Vagina (tissue), 2 donors: ENCODE results near the gene EID2B. TPM values are rescaled to one million over a fixed set of nuclear protein-coding genes. Genes with fewer than 3 reads are reported as not detected.

ENCODE experiments used
- DNase-seq, 2 donors: peaks; one replicate each; pipeline ENCODE4 v3.0.0-alpha.2; 2017; ENCODE audit errors: extremely low spot score in 2 of 2
- H3K27ac ChIP-seq: fragments of 200-600 bp; sonication (generic); one replicate; pipeline ENCODE4 v1.5.1; 2019
- H3K27me3 ChIP-seq: fragments of 200-600 bp; sonication (generic); one replicate; pipeline ENCODE4 v1.5.1; 2019
- H3K36me3 ChIP-seq, 2 donors: fragments of 200-600 bp; sonication (generic); one replicate each; pipeline ENCODE4 v1.5.1; 2017 to 2019
- H3K4me1 ChIP-seq: fragments of 200-600 bp; sonication (generic); one replicate; pipeline ENCODE4 v1.5.1; 2019
- H3K4me3 ChIP-seq, 2 donors: fragments of 200-600 bp; sonication (generic); 1 replicate in 1 of 2; 2 replicates in 1 of 2; pipeline ENCODE4 v1.5.1; 2016 to 2019
- H3K9me3 ChIP-seq: fragments of 200-600 bp; sonication (generic); one replicate; pipeline ENCODE4 v1.5.1; 2019
- CTCF ChIP-seq, 3 experiments: fragments of 450-650 bp in 2 of 3; fragments of 200-600 bp in 1 of 3; sonication (generic) in 1 of 3; IDR thresholded peaks; one replicate each; pipeline ENCODE4 v1.5.1; 2017 to 2019; ENCODE audit warnings: antibody characterized with exemption in 3 of 3, mild to moderate bottlenecking in 2 of 3, moderate library complexity in 2 of 3
- POLR2A ChIP-seq, 2 donors: fragments of 450-650 bp; IDR thresholded peaks; one replicate each; pipeline ENCODE4 v1.6.1; 2017; ENCODE audit warnings: antibody characterized with exemption in 2 of 2, mild to moderate bottlenecking in 2 of 2, moderate library complexity in 2 of 2
- POLR2AphosphoS5 ChIP-seq, 2 donors: sonication (generic); formaldehyde crosslinking; IDR thresholded peaks; one replicate each; pipeline ENCODE4 v1.9.0; 2017; ENCODE audit warnings: antibody characterized with exemption in 2 of 2, mild to moderate bottlenecking in 2 of 2, low read depth in 1 of 2; ENCODE audit not compliant: insufficient read depth in 1 of 2
- intact Hi-C: fragments of 100-400 bp; cut with DNase I; formaldehyde crosslinking; loops from one replicate; pipeline ENCODE4 v1.15.1; 2023
- total RNA-seq: library from RNA; depleted of rRNA; stranded (reverse); fragments of >200 nt; gene quantifications from one replicate; pipeline ENCODE4 v1.2.3, GENCODE V29; 2016

The EID2B gene
- total RNA-seq, 1 donor from 2014 or later, result 3.7 TPM

GRCh38 chr19:39508629-39509028 is 24.0 kb downstream of the EID2B start:
- intact Hi-C loops, result no loop called here
- peaks cover 8% of the 10 kb centered on the region for H3K27me3 ChIP-seq

GRCh38 chr19:39507715-39508364 is 24.8 kb downstream of the EID2B start:
- TF ChIP-seq CTCF (IDR thresholded peaks at IDR 0.05) (no peak), POLR2A (IDR thresholded peaks at IDR 0.05) (no peak), POLR2AphosphoS5 (IDR thresholded peaks at IDR 0.05; ENCODE audit: insufficient read depth in 1 of 2, low read depth in 1 of 2) (no peak)
- H3K36me3 ChIP-seq, result no peaks in the 10 kb centered on the region
- H3K27ac ChIP-seq, result no peak overlapping the region
- peak overlapping the region in 1 of 2 donors; percentile 35 for H3K4me3 ChIP-seq
- H3K9me3 ChIP-seq, result no peaks in the 10 kb centered on the region
- peaks cover 8% of the 10 kb centered on the region for H3K27me3 ChIP-seq
- intact Hi-C loops, result no loop called here
- DNase-seq, result no peak
- peaks cover 10% of the 10 kb centered on the region for H3K4me1 ChIP-seq

More at GRCh38 chr19:39508629-39509028, 24.0 kb downstream of the EID2B start:
- H3K9me3 ChIP-seq, result no peaks in the 10 kb centered on the region
- no peak overlapping the region for H3K27ac ChIP-seq
- TF ChIP-seq POLR2AphosphoS5 (IDR thresholded peaks at IDR 0.05; ENCODE audit: insufficient read depth in 1 of 2, low read depth in 1 of 2) (no peak), POLR2A (IDR thresholded peaks at IDR 0.05) (no peak), CTCF (IDR thresholded peaks at IDR 0.05) (no peak)
- H3K4me3 ChIP-seq, result no peak overlapping the region
- H3K4me1 ChIP-seq, result peaks cover 7% of the 10 kb centered on the region
- DNase-seq, result no peak
- H3K36me3 ChIP-seq, result no peaks in the 10 kb centered on the region

- intact Hi-C loops, result no loop called here
- H3K4me1 ChIP-seq, result peaks cover 14% of the 10 kb centered on the region
- H3K36me3 ChIP-seq, result no peaks in the 10 kb centered on the region
- H3K27me3 ChIP-seq, result peaks cover 8% of the 10 kb centered on the region
- DNase-seq, result no peak
- no peaks in the 10 kb centered on the region for H3K9me3 ChIP-seq
- TF ChIP-seq POLR2AphosphoS5 (IDR thresholded peaks at IDR 0.05; ENCODE audit: insufficient read depth in 1 of 2, low read depth in 1 of 2) (no peak), POLR2A (IDR thresholded peaks at IDR 0.05) (no peak), CTCF (IDR thresholded peaks at IDR 0.05) (no peak)
- H3K27ac ChIP-seq, result no peak overlapping the region
- peak overlapping the region; percentile 35 to 40 for H3K4me3 ChIP-seq
These were observed 25.5 kb downstream of the EID2B start for GRCh38 chr19:39506944-39507714.

- Histone ChIP-seq H3K27me3 (peaks cover 8% of the 10 kb centered on the region), H3K9me3 (no peaks in the 10 kb centered on the region), H3K4me1 (peaks cover 14% of the 10 kb centered on the region), H3K36me3 (no peaks in the 10 kb centered on the region), H3K27ac (no peak overlapping the region), H3K4me3 (peak overlapping the region in 1 of 2 donors; percentile 40)
- TF ChIP-seq CTCF (IDR thresholded peaks at IDR 0.05) (no peak), POLR2AphosphoS5 (IDR thresholded peaks at IDR 0.05; ENCODE audit: insufficient read depth in 1 of 2, low read depth in 1 of 2) (no peak), POLR2A (IDR thresholded peaks at IDR 0.05) (no peak)
- no peak for DNase-seq
- intact Hi-C loops, result no loop called here
These were observed 26.1 kb downstream of the EID2B start for GRCh38 chr19:39506598-39506943.
